Measurements from ENCODE around the gene VAMP2.
A peak's percentile ranks its signal among the peaks of the same experiment; 100 is the strongest.

DNA sequence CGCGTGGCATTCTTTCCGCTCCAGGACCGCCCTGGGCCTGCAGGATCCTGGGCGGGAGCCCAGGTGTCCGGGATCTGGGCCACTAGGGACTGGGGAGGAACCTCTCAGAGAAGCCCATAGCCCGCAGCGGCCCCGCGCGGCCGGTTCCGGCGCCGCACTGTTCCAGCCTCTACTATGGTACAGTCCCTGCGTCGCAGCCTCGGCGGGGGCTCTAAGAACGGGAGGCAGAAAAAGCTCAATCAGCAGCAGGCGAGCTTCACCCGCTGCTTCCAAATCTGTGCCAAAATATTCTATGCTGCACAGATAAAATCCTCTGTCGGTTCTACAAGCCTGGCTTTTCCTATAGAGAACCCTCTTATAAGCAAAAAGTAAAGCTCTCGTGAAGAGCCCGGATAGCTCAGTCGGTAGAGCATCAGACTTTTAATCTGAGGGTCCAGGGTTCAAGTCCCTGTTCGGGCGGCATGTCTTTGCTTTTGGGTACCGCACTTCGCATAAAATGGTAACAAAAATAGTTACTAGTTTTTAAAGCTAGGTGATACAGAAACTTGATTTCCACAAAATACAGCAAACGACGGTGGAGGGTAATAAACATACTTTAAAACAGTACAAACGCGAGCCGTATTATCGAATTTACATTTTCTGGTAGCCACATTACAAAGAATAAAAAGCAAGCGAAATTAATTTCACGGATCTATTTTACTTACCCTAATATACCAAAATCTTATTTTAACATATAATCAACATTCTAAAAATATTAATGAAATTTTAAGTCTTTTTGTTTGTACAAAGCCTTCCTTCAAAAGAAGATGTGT, 43.8 kb downstream of the VAMP2 start:
- TF ChIP-seq FOXA1 (IDR thresholded peaks at IDR 0.05) (no peak), RAD21 (IDR thresholded peaks at IDR 0.05) (peak; percentile 68 to 70), EGR1 (IDR thresholded peaks at IDR 0.05; ENCODE audit: low read depth in 2 of 2) (no peak), GABPA (IDR thresholded peaks at IDR 0.05 in 1 of 2, conservative IDR thresholded peaks at IDR 0.05 in 1 of 2) (no peak), RXRA (IDR thresholded peaks at IDR 0.05) (no peak), HNF4G (IDR thresholded peaks at IDR 0.05) (peak; percentile 25)
- TF ChIP-seq, protein P1, sequence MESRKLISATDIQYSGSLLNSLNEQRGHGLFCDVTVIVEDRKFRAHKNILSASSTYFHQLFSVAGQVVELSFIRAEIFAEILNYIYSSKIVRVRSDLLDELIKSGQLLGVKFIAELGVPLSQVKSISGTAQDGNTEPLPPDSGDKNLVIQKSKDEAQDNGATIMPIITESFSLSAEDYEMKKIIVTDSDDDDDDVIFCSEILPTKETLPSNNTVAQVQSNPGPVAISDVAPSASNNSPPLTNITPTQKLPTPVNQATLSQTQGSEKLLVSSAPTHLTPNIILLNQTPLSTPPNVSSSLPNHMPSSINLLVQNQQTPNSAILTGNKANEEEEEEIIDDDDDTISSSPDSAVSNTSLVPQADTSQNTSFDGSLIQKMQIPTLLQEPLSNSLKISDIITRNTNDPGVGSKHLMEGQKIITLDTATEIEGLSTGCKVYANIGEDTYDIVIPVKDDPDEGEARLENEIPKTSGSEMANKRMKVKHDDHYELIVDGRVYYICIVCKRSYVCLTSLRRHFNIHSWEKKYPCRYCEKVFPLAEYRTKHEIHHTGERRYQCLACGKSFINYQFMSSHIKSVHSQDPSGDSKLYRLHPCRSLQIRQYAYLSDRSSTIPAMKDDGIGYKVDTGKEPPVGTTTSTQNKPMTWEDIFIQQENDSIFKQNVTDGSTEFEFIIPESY (IDR thresholded peaks at IDR 0.05), result no peak
- TF ChIP-seq, protein P2, sequence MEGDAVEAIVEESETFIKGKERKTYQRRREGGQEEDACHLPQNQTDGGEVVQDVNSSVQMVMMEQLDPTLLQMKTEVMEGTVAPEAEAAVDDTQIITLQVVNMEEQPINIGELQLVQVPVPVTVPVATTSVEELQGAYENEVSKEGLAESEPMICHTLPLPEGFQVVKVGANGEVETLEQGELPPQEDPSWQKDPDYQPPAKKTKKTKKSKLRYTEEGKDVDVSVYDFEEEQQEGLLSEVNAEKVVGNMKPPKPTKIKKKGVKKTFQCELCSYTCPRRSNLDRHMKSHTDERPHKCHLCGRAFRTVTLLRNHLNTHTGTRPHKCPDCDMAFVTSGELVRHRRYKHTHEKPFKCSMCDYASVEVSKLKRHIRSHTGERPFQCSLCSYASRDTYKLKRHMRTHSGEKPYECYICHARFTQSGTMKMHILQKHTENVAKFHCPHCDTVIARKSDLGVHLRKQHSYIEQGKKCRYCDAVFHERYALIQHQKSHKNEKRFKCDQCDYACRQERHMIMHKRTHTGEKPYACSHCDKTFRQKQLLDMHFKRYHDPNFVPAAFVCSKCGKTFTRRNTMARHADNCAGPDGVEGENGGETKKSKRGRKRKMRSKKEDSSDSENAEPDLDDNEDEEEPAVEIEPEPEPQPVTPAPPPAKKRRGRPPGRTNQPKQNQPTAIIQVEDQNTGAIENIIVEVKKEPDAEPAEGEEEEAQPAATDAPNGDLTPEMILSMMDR (IDR thresholded peaks at IDR 0.05; ENCODE audit: low read depth, low read length, missing input control), result peak; percentile 69
- TF ChIP-seq, protein P3, sequence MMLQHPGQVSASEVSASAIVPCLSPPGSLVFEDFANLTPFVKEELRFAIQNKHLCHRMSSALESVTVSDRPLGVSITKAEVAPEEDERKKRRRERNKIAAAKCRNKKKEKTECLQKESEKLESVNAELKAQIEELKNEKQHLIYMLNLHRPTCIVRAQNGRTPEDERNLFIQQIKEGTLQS (IDR thresholded peaks at IDR 0.05), result peak; percentile 100
- TF ChIP-seq, protein P4, sequence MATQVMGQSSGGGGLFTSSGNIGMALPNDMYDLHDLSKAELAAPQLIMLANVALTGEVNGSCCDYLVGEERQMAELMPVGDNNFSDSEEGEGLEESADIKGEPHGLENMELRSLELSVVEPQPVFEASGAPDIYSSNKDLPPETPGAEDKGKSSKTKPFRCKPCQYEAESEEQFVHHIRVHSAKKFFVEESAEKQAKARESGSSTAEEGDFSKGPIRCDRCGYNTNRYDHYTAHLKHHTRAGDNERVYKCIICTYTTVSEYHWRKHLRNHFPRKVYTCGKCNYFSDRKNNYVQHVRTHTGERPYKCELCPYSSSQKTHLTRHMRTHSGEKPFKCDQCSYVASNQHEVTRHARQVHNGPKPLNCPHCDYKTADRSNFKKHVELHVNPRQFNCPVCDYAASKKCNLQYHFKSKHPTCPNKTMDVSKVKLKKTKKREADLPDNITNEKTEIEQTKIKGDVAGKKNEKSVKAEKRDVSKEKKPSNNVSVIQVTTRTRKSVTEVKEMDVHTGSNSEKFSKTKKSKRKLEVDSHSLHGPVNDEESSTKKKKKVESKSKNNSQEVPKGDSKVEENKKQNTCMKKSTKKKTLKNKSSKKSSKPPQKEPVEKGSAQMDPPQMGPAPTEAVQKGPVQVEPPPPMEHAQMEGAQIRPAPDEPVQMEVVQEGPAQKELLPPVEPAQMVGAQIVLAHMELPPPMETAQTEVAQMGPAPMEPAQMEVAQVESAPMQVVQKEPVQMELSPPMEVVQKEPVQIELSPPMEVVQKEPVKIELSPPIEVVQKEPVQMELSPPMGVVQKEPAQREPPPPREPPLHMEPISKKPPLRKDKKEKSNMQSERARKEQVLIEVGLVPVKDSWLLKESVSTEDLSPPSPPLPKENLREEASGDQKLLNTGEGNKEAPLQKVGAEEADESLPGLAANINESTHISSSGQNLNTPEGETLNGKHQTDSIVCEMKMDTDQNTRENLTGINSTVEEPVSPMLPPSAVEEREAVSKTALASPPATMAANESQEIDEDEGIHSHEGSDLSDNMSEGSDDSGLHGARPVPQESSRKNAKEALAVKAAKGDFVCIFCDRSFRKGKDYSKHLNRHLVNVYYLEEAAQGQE (IDR thresholded peaks at IDR 0.05), result peak; percentile 21
- TF ChIP-seq, protein P5, sequence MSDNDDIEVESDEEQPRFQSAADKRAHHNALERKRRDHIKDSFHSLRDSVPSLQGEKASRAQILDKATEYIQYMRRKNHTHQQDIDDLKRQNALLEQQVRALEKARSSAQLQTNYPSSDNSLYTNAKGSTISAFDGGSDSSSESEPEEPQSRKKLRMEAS (IDR thresholded peaks at IDR 0.05), result no peak
